Measurements from ENCODE around the gene RPS27.

- TF ChIP-seq CTCF (conservative IDR thresholded peaks at IDR 0.05; ENCODE audit: low read depth, low read length) (no peak), EZH2phosphoT487 (IDR thresholded peaks at IDR 0.05; ENCODE audit: borderline replicate concordance, low read length) (no peak), EZH2 (IDR thresholded peaks at IDR 0.05; ENCODE audit: low read length, unreplicated experiment) (no peak)
Measured at GRCh38 chr1:153963850-153964331, 26.7 kb upstream of the RPS27 start.
